Measurements from ENCODE around the gene PCDH9.

- no peak for TF ChIP-seq CTCF (IDR thresholded peaks at IDR 0.05)
- TF ChIP-seq POLR2A (IDR thresholded peaks at IDR 0.05) = no peak
- TF ChIP-seq POLR2AphosphoS5 (IDR thresholded peaks at IDR 0.05) = no peak
- TF ChIP-seq EP300 (IDR thresholded peaks at IDR 0.05) = no peak
Measured at GRCh38 chr13:66354879-66355751, 875.0 kb downstream of the PCDH9 start.

Data from suprapubic skin (tissue), 4 donors.